ENCODE results near the gene SEMA5B.

Gene SEMA5B

DNA sequence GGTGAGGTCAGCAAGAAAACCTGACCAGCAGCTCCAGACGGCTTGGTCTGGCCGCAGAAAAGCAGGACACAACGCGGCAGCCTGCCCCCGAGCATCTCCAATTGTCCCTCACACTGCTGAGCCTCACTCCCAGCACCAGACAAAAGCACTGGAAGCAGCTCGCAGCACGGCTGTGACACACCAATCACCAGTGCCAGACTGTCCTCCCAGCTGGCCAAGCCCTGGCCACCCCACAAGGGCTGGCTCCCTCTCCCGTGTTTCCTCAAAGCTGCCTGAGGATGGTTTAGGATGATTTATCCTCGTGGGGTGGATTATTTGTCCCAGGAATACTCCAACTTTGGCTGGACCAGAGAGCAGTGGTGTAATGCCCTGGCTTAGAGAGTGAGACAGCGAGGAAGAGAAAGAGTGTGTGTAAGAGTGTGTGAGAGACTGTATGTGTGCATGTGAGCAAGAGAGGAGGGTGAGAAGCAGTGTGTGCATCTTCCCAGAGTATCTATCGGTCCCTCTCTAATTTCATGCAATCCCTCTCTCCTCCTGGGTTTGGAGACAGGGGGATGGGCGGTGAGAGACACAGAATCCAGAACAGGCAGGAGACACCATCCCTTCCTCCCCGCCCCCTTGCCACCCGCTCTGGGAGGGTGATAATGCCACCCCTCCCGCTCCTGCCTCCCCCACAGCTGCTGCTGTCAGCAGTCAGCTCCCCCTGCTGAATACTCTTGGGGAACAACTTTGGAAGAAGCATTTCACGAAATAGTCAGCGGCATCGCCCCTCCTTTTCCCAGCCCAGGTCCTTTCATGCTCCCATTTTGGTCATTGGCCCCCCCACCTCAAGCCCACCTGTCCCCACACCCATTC, 34.2 kb downstream of the SEMA5B start:
- no peak for DNase-seq (ENCODE audit: low spot score)

DNA sequence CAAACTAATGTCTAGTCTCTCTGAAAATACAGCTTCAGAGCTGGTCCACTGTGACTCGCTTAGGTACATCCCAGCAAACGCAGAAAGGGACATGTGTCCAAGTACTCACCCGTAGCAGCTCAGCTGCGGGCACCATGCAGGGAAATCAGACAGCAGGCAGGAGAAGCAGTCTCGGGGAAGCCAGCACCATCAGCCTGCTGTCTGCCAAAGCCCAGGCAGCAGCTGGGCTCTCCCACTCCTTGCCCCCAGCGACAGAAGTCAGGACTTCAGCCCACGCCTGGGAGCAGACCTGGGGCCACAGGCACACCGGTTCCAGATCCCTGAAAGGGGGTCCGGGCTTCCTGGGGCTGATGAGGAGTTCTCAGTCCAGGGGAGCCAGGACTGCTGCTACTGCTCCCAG, 34.9 kb downstream of the SEMA5B start:
- no peak for DNase-seq (ENCODE audit: low spot score)

GRCh38 chr3:122992133-122992532, 35.4 kb downstream of the SEMA5B start:
- no peak for DNase-seq (ENCODE audit: low spot score)

DNA sequence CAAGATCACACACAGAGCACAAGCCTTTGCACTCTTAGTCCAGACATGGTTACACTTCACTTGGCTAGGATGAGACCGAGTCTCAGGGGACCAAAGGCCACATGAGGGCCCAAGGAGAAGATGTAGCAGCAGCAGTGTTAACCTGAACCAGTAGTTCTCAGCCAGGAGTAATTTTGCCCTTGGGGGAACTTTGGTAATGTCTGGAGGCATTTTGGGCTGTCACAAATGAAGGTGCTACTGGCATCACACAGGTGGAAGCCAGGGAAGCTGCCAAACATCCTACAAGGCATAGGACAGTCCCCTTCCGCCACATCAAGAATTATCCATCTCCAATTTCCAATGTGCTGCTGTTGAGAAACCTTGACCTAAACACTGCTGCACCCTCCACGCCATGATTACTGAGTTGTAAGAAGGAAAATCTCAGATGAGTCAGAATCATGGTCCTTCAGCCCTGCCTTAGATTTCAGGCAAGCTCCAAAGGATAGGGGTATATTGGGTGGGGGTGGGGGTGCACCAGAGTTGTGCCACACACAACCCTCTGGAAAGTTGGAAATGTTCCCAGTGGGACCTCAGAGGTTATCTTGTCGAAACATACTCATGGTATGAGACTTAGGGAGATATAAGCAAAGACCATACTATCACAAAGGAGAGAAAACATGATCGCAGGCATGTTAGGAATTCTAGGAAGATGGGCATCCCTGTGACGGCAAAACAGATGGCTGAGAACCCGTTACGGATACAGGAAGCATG, 36.2 kb downstream of the SEMA5B start:
- no peak for DNase-seq (ENCODE audit: low spot score)

DNA sequence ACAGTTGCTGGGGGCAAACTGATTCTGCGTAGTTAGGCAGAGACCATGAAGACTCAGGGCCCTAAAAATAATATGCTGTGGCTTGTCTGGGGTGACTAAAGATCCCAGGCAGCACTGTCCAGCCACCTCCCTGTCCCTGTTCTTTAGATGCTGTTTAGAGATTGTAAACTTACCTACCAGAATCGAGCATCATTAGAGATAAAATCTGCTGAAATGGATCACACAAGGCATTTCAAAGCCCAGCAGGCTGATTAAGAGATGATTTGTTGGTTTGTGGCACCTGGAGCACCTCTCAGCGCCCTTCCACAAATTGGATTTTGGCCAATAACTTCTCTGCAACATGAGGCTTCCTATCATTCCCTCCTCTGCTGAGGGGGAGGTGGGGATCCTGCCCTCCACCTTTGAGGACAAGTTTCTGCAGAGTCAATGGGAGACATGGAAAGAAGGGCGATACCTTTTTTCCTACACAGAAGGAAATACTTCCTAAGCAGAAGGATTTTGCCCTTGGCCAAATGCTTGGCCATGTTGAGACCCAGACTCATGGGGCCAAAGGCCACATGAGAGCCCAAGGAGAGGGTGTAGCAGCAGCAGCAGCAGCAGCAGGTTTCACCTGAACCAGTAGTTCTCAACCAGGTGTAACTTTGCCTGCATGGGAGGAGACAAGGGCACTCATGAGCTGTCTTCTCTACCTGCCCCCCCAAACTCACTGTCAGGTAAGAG, 37.5 kb downstream of the SEMA5B start:
- DNase-seq (ENCODE audit: low spot score) = no peak

DNA sequence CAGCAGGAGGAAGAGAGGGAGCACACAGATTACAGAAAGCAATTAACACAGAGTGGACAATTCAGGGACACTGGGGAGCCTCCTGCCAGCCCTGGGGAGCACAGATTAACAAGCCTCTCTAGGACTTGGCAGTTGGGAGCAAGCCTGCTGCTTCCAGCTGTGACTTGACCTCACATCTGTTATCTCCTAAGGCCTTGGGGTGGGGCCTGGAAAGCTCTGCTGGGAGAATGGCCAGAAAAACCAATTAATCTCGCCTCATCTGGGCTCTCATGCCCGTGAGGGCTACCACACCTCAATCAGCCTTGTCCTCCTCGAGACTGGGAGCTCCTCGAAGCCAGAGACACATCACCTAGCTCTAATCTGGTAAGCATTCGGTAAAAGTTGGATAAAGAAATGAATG, 39.1 kb downstream of the SEMA5B start:
- no peak for DNase-seq (ENCODE audit: low spot score)

DNA sequence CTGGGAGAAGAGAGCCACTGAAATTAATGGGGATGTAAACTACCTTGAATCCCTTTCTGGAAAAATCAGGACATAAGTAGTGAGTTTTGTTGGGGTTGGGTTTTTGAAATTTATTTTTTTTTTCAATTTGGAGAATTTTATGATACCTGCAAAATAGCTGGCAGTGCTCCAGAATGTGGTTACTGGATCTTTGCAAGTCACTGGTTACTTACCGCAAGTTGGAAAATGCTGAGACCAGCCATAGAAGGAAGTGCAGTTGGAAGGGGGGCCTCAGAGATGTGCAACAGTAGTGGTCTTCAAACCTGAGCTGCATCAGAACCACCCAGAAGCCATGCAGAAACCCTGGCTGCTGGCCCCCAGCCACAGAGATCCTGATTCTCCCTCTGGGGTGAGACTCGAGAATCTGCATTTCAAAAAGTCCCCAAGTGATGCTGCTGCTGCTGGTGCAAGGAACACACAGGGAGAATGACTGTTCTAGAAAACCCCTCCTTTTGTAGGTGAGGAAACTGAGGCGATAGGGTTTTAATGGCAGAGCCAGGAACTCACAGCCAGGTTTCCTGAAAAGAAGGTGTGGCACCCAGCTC, 39.7 kb downstream of the SEMA5B start:
- no peak for DNase-seq (ENCODE audit: low spot score)

DNA sequence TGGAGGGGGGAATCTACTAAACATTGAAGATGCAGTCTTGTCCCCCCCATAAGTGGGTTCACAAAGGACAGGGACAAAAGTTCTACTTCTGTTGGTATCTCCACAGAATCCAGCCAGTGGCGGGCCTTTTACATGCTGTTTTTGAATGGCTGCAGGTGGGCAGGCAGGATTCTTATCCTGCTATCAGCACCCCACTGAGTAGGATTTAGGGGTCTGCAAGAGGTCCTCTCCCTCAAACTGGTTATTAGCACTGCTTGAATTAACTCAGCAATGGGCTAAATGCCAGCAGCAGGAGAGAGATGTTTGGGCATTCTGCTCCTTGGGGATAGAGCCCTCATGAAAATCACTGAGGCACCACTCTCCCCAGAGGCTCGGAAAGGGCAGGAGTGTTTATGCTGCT, 40.3 kb downstream of the SEMA5B start:
- DNase-seq (ENCODE audit: low spot score) = no peak

- DNase-seq (ENCODE audit: low spot score) = no peak
These were observed 40.8 kb downstream of the SEMA5B start for GRCh38 chr3:122986693-122987179.

DNA sequence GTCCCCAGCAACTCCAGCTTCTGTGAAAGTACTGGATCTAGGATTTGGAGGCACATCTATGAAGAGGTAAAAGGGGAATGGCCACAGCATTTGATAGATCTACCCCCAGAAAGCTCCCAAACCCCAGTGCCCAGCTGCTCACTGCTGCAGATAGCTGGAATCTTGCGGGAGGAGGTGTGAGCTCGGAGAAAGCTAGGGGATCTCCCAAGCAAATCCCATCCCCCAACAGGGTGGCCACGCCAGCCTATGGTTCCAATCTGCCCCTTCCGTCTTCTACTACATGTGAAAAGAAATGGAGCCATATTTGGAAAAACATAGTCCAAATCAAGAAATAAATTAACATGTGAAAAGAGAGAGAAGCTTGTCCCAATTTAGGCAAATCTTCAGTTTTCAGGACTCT, 42.0 kb downstream of the SEMA5B start:
- no peak for DNase-seq (ENCODE audit: low spot score)

DNA sequence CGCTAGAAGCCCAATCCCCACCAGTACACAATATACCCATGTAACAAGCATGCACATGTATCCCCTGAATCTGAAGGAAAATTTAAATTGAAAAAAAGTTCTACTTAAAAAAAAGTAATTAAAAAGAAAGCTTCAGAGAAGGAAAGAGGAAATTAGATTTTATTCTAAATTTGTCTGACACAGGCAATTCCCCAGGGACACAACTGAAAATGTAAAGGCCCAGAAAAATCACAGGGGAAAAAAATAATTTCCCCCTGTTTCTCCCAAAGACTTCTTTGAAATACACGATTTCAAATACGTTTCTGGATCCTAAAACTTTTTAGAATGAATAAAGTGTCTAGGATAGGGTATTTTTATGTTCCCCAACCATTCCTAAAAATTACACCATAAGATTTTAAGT, 42.9 kb downstream of the SEMA5B start:
- no peak for DNase-seq (ENCODE audit: low spot score)

- DNase-seq (ENCODE audit: low spot score) = no peak
These were observed 43.6 kb downstream of the SEMA5B start for GRCh38 chr3:122984007-122984406.

- DNase-seq (ENCODE audit: low spot score) = no peak
These were observed 45.1 kb downstream of the SEMA5B start for GRCh38 chr3:122982216-122983185.

DNA sequence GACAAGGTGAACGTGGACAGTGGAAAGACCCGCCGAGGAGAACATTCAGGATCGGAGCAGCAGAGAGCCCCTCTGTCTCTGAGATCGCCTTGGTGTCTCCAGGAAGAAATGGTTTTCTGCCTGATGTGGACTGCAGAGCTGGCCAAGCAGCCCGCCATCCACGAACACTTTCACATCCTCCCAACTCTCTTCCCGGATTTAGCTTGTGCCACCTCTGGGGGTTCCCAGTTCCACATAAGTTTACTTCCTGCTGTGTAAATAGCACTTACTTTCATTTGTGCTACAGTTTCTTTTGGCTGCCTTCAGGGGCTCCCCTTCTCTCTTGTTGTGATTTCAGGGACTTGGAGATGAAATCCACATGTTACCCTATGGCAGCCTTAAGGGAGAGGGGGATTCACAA, 48.4 kb downstream of the SEMA5B start:
- no peak for DNase-seq (ENCODE audit: low spot score)

- no peak for DNase-seq (ENCODE audit: low spot score)
These were observed 49.0 kb downstream of the SEMA5B start for GRCh38 chr3:122978569-122978968.

DNA sequence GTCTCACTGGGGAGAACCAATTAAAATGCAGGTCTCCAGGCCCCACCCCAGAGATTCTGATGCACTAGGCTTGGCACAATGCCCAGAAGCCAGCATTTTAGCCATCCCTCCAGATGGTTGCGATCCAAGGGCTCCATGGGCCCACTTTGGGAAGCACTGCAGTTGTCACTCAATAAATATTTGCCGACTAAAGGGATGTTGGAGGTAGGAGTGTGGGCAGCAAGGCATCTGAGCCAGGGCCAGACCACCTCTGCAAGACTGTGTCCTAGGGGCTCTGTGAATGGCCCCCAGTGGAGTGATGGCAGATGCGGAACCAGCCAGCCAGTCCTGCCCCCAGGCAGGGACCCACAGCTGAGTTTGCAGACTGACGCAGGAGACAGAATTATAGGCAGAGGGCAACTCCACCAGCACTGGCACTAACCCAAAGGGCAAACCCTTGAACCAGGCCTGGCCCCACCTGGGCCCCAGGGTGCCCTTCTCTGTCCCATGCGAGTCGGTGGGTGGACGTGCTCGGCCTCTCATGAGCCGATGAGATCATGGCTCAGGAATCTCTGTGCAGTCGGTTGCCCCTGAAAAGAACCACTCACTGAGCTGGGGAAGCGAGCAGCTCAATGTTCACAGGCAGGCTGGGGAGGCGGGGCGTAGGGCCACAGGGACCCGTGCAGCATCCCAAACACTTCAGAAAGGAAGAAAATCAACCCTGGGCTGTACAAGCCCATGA, 49.7 kb downstream of the SEMA5B start:
- DNase-seq (ENCODE audit: low spot score) = peak; percentile 82

- no peak for DNase-seq (ENCODE audit: low spot score)
These were observed 51.7 kb downstream of the SEMA5B start for GRCh38 chr3:122975924-122976293.

- DNase-seq (ENCODE audit: low spot score) = no peak
These were observed 52.2 kb downstream of the SEMA5B start for GRCh38 chr3:122975163-122975923.

- no peak for DNase-seq (ENCODE audit: low spot score)
These were observed 52.8 kb downstream of the SEMA5B start for GRCh38 chr3:122974764-122975162.

Measured in HuH-7.5 (cell line).